SK-N-SH (cell line): ENCODE results near the gene KIF5C.

Source experiments
- CHD2 ChIP-seq: fragments of 150-350 bp; IDR thresholded peaks from 2 replicates; pipeline ENCODE4 v1.6.1; 2018; ENCODE audit warnings: low read length; ENCODE audit not compliant: partially characterized antibody
- CTCF ChIP-seq: fragments of 200-600 bp; sonication (generic); IDR thresholded peaks from 2 replicates; pipeline ENCODE4 v1.6.1; 2017; ENCODE audit warnings: antibody characterized with exemption, mild to moderate bottlenecking, moderate library complexity
- EP300 ChIP-seq, 2 experiments: IDR thresholded peaks; 2 replicates each; pipeline versions ENCODE4 v1.4.0 to v1.6.1; 2012; ENCODE audit warnings: borderline replicate concordance in 1 of 2, low read depth in 1 of 2, low read length in 1 of 2
- FOXJ3 ChIP-seq: sonication (generic); formaldehyde crosslinking; IDR thresholded peaks from 2 replicates; pipeline ENCODE4 v1.5.1; 2020; ENCODE audit warnings: mild to moderate bottlenecking, missing genetic modification reagents
- FOXM1 ChIP-seq: IDR thresholded peaks from 2 replicates; pipeline ENCODE4 v1.4.0; 2012; ENCODE audit warnings: low read depth, mild to moderate bottlenecking
- GATA2 ChIP-seq: sonication (generic); formaldehyde crosslinking; IDR thresholded peaks from 2 replicates; pipeline ENCODE4 v1.5.0; 2020; ENCODE audit warnings: mild to moderate bottlenecking, missing genetic modification reagents
- JUND ChIP-seq: IDR thresholded peaks from 2 replicates; pipeline ENCODE4 v1.4.0; 2012
- MAX ChIP-seq: IDR thresholded peaks from 2 replicates; pipeline ENCODE4 v1.4.0; 2012; ENCODE audit warnings: low read depth
- POLR2AphosphoS5 ChIP-seq: IDR thresholded peaks from 2 replicates; pipeline ENCODE4 v1.6.1; 2012; ENCODE audit warnings: low read depth, low read length
- RAD21 ChIP-seq: IDR thresholded peaks from 2 replicates; pipeline ENCODE4 v1.6.1; 2012; ENCODE audit warnings: mild to moderate bottlenecking, low read length
- REST ChIP-seq: IDR thresholded peaks from 2 replicates; pipeline ENCODE4 v1.6.1; 2012; ENCODE audit warnings: mild to moderate bottlenecking, low read depth, low read length, moderate library complexity
- SIN3A ChIP-seq: IDR thresholded peaks from 2 replicates; pipeline ENCODE4 v1.6.1; 2012; ENCODE audit warnings: low read depth, mild to moderate bottlenecking, low read length, moderate library complexity, borderline replicate concordance

GRCh38 chr2:148936857-148937450 lies 61.9 kb downstream of the KIF5C start:
- TF ChIP-seq CTCF (peak; percentile 16; the same call in 1 of the 2 replicates), POLR2AphosphoS5 (no peak), CHD2 (no peak), FOXM1 (no peak), SIN3A (no peak), EP300 (IDR thresholded peaks at IDR 0.05; ENCODE audit: borderline replicate concordance in 1 of 2, low read depth in 1 of 2, low read length in 1 of 2) (no peak), FOXJ3 (CRISPR knock-in tag) (no peak), GATA2 (CRISPR knock-in tag) (no peak), RAD21 (no peak), MAX (no peak), JUND (no peak), REST (no peak)
